Stimulated activated CD4-positive, alpha-beta T cell treated with anti-CD3 and anti-CD28 coated beads, Interleukin-12 subunit alpha, Interleukin-12 subunit beta, amount 100 ng/mL, for 4 hours (primary cell): Measurements from ENCODE around the gene PALB2.
A peak's percentile ranks its signal among the peaks of the same experiment; 100 is the strongest.
"Not testable (repeated sequence)": the region's sequence is repeated elsewhere in the genome, so short reads cannot be mapped to it uniquely, and the experiment has no call there.

Source experiments
- DNase-seq: peaks from one replicate; pipeline ENCODE4 v3.0.0-alpha.2; 2020

The PALB2 gene

DNA sequence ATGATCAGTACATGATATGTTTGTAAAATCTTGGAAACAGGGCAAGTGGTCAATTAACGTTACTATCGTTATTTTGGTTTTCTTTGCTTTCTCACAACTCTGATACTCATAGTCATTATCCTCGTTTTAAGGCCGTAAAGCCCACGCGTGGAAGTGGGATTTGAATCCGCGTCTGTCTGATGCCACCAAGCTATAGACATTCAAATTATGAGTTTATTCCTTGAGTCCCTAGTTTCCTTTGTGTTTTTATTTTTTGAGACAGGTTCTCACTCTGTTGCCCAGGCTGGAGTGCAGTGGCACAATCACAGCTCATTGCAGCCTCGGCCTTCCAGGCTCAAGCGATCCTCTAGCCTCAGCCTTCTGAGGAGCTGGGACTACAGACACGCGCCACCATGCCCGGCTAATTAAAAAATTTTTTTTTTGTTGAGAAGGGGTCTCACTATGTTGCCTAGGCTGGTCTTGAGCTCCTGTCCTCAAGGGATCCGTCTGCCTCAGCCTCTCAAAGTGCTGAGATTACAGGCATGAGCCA, 1.2 kb upstream of the PALB2 start:
- no peak for DNase-seq

GRCh38 chr16:23640615-23640930, 537 bp downstream of the PALB2 start:
- no peak for DNase-seq

DNA sequence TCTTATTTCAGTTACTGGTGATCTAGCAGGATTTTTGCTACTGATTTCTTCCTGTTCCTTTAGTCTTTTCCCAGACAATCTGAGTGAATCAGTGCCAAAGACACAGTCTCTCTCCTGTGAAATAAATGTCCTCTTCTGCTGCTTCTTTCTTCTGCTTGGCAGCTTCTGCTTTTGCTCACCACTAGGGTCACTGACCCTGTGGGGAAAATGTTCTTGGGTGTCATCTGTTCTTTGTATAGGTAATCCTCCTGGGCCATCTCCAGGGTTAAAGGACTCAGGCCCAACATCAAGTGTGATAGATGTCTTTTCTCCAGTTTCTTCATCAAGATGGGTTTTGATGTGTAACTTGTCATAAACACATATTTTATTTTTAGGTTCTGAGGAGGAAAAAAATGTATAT, 5.2 kb downstream of the PALB2 start:
- no peak for DNase-seq

GRCh38 chr16:23634461-23635036, 6.6 kb downstream of the PALB2 start:
- no peak for DNase-seq

DNA sequence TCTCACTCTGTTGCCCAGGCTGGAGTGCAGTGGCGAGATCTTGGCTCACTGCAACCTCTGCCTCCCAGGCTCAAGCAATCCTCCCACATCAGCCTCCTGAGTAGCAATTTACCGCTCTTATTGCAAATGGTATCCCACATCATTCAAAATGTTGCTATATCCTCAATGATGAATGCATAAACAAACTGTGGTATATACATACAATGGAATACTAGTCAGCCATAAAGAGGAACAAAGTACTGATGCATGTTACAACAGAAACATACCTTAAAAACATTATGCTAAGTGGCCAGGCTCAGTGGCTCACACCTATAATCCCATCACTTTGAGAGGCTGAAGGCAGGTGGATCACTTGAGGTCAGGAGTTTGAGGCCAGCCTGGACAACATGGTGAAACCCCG, 9.2 kb downstream of the PALB2 start:
- not testable (repeated sequence) for DNase-seq

DNA sequence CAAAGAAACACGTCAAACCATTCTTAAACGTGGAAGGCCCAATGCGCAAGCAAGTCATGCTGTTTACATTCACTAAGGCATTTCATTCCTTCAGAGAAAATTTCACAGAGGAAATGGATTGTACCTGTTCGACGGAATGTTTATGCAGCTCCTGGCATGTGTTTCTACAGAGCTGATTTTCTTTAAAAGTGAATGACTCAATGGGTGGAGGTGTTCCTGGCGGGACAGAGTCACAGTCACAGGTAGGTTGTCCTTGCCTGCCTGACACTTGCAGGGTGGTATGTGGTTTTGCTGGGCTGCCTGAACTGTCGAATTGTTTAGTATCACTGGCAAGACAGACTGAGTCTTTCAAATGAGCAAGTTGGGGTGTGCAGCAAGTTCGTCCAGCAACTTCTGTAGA, 11.6 kb downstream of the PALB2 start:
- no peak for DNase-seq

GRCh38 chr16:23624092-23624491, 17.0 kb downstream of the PALB2 start:
- DNase-seq, result no peak

DNA sequence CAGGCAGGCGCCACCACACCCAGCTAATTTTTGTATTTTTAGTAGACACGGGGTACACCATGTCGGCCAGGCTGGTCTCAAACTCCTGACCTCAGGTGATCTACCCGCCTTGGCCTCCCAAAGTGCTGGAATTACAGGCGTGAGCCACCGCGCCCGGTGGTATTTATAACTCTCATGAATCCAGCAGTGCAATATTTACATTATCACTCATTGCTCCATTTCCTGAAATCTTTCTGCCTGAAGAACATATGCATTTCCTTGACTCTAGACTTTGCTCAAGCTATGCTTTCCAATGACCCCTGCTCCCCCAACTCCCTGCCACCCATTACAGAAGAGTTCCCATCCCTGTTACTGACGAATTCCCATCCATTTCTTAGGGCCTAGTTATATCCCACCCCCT, 25.3 kb downstream of the PALB2 start:
- DNase-seq, result no peak

DNA sequence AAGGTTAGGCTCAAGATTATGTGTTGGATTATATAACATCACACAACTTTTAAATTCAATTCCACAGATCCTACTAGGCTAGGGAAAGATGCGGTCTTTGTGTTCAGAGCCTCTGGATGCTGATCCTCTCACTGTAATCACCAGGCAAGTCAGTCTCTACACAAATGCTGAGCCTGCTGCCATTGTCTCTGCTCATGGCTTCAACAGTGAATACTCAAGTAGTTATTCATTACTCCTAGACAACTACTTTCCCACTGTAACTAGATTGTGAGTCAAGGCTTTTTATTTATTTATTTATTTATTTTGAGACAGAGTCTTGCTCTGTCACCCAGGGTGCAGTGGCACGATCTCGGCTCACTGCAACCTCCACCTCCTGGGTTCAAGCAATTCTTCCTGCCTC, 29.2 kb downstream of the PALB2 start:
- no peak for DNase-seq

DNA sequence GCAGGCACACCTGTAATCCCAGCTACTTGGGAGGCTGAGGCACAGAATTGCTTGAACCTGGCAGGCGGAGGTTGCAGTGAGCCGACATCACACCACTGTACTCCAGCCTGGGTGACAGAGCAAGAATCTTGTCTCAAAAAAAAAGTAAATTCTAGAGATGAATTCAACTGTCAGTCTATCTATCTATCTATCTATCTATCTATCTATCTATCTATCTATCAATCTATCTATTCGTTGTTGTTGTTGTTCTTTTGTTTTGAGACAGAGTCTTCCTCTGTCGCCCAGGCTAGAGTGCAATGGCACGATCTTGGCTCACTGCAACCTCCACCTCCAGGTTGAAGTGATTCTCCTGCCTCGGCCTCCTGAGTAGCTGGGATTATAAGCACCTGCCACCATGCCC, 30.2 kb downstream of the PALB2 start:
- DNase-seq, result not testable (repeated sequence)

DNA sequence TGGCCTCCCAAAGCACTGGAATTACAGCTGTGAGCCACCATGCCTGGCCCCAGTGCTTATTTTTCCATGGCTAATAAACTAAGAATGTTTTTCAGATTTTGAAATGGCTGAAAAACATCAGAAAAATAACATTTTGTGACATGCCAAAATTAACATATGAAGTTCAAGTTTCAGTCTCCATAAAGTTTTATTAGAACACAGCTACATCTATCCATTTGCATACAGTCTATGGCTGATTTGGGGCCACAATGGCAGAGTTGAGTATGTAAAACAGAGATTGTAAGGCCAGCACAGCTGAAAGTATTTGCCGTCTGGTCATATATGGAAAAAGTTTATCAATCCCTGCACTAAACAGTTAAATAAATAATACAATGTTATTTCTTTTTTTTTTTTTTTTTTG, 31.2 kb downstream of the PALB2 start:
- DNase-seq, result no peak

GRCh38 chr16:23608194-23608593, 32.9 kb downstream of the PALB2 start:
- no peak for DNase-seq

DNA sequence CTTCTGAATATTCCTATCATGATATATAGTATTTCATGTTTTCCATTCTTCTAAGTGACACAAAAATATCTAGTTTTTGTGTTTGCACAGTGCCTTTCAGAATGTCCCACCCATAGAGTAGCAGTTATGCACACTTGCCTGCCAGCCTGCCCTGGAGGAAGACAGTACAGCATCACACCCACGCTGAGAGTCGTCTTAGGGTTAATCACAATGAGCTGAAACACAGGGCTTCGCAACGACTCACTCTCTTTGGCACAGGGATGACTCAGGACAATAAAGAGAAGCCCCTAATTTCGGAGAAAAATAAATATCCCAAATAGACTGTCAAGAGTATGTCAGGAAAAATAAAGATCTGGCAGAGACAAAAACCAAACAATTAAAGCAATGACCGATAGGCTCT, 33.4 kb downstream of the PALB2 start:
- no peak for DNase-seq

GRCh38 chr16:23597003-23597756, 43.9 kb downstream of the PALB2 start:
- peak; percentile 2 for DNase-seq

GRCh38 chr16:23595951-23596720, 45.0 kb downstream of the PALB2 start, which contains the start of gene NDUFAB1:
Gene NDUFAB1 (minus strand): TSS chr16:23596316. CDS start chr16:23596290, 26 bp downstream.
- peak; percentile 92 for DNase-seq

DNA sequence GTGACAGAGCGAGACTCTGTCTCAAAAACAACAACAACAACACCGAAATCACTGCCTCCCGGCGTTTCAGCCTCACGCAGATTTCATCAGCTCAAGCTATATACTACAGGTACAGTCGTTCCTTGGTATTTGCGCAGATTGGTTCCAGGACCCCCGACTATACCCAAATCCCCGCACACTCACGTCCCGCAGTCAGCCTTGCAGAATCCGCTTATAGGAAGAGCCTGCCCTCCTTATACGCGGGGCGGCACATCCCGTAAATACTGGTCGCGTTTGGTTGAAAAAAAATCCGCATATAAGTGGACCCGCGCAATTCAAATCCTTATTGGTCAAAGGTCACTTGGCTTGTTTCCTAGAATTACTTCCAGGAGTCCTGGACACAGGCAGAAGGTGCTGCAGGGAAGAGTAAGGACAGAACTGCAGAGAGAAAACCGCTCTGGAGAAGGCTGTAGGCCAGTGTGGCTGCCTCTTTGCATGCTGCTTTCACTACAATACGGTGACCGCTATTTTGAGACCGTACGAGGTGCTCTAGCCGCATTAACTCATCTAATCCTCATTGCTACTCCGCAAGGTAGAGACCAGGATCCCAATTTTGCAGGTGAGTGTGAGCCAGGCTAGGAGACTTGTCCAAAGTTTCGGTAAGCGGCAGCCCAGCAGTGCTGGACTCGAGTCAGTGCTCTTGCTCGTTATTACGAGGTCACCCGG, 45.7 kb downstream of the PALB2 start:
- DNase-seq, result no peak

- no peak for DNase-seq
Observed at GRCh38 chr16:23594186-23594585, 46.9 kb downstream of the PALB2 start.

GRCh38 chr16:23590181-23590580, 50.9 kb downstream of the PALB2 start:
- DNase-seq, result no peak

DNA sequence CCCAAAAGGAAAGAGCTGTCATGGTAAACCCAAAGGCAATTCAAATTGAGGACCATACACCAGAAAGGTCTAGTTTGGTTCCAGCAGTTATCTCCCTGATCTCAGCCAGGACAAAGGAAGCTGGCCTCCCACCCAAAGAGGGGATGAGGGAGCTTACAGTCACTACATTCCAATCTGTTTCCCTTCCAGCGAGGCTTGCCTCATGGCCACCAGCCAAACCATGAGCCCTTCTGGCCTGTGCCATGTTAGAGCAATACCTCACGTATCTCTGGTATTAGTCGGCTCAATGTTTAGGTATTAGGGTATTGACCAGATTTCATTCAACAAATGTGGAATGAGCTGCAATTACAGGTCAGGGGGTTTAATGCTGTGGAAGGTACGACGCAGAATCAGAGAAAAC, 53.4 kb downstream of the PALB2 start:
- no peak for DNase-seq

DNA sequence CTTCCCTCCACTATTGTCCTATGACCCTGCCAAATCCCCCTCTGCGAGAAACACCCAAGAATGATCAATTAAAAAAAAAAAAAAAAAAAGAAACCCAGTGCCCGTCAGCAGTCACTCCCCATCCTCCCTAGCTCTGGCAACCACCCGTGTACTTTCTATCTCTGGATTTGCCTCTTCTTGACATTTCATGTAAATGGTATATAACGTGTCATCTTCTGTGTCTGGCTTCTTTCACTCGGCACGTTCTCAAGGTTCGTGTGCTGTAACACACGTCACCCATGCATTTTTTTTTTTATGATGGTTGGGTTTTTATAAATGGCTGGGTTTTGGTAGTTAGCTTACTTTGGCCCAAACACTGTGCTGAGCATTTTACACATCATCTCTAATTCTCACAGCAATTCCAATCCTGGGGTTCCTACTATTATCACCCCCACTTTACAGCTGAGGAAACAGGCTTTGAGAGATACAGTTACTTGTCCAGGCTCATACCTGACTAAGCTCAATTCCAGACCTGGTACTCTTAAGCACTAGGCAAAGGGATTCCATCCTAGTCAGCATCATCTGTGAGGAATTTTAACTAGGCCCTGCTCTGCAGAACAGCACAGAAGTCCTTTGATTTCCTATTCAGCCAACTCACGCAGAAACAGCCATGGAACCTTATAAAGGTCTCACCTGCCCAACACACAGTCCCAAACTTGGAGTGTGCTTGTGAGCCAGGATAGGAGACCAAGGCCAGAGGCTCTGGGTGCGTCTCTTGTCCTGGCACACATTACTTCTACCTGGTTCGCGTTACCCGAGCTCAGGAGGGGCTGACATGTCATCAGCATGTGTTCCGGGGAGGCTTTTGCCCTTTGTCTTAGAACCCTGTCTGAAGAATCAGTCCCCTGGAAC, 56.7 kb downstream of the PALB2 start:
- DNase-seq, result no peak

DNA sequence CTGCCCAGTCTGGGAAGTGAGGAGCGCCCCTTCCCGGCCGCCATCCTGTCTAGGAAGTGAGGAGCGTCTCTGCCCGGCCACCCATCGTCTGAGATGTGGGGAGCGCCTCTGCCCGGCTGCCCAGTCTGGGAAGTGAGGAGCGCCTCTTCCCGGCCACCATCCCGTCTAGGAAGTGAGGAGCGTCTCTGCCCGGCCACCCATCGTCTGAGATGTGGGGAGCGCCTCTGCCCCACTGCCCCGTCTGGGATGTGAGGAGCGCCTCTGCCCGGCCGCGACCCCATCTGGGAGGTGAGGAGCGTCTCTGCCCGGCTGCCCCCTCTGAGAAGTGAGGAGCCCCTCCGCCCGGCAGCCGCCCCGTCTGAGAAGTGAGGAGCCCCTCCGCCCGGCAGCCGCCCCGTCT, 57.8 kb downstream of the PALB2 start:
- not testable (repeated sequence) for DNase-seq

- no peak for DNase-seq
Observed at GRCh38 chr16:23581764-23582163, 59.3 kb downstream of the PALB2 start.
